Lower leg skin (tissue), 4 donors: ENCODE results near the gene SHOX. TPM values are rescaled to one million over a fixed set of nuclear protein-coding genes. Genes with fewer than 3 reads are reported as not detected.
A peak's percentile ranks its signal among the peaks of the same experiment; 100 is the strongest.

Experiments used
- DNase-seq, 2 donors: peaks; one replicate each; pipeline ENCODE4 v3.0.0-alpha.2; 2019; ENCODE audit warnings: low spot score in 2 of 2
- H3K4me3 ChIP-seq: fragments of 200-600 bp; sonication (generic); 2 replicates; pipeline ENCODE4 v1.5.1; 2017; ENCODE audit warnings: mild to moderate bottlenecking, low read depth; ENCODE audit not compliant: poor library complexity, severe bottlenecking
- POLR2A ChIP-seq, 2 donors: fragments of 450-650 bp; IDR thresholded peaks; one replicate each; pipeline ENCODE4 v1.6.1; 2016 to 2017; ENCODE audit warnings: antibody characterized with exemption in 2 of 2, mild to moderate bottlenecking in 1 of 2, moderate library complexity in 1 of 2
- WGBS, 2 donors: methylation state at CpG; one replicate each; pipeline ENCODE4 v1.1.5; 2018; 5-methylcytosine and 5-hydroxymethylcytosine counted together
- intact Hi-C: fragments of 100-400 bp; cut with DNase I; formaldehyde crosslinking; loops from one replicate; pipeline ENCODE4 v1.15.0; 2023; ENCODE audit warnings: low total_unique reads
- total RNA-seq, 4 donors: library from RNA; depleted of rRNA; stranded (reverse); fragments of >200 nt; gene quantifications; one replicate each; pipeline ENCODE4 v1.1.0, GENCODE V29; 2016
- TF ChIP-seq, protein P1 (sequence below), 3 donors: fragments of 450-650 bp; IDR thresholded peaks; one replicate each; pipeline ENCODE4 v1.5.1; 2016; ENCODE audit warnings: antibody characterized with exemption in 3 of 3, mild to moderate bottlenecking in 3 of 3, moderate library complexity in 2 of 3

SHOX gene
- total RNA-seq, 4 donors from 2014 or later, result 0.54 to 2.4 TPM; not detected in 2

DNA sequence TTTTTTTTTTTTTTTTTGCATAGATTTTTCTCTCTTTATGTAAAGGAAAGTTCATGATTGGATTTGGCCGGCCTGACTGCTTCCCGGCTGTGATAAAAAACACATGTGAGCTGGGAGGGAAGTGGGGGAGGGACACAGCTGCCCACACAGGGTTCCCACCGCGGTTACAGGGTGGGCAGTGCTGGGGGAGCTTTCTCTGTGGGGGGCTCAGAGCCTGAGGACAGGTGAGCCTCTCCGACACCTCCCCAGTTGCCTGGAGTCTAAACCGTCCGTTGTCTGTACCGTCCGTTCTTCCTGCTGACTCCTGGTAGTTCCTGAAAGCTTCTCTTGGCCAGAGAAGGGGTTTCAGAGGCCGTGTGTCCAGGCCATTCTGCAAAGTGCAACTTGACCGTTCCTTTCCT is 21.8 kb downstream of the SHOX start:
- intact Hi-C loops, result no loop called here
- peak in 1 of 2 donors; percentile 60 for DNase-seq
- H3K4me3 ChIP-seq, result no peak overlapping the region
- no peak for TF ChIP-seq POLR2A (IDR thresholded peaks at IDR 0.05)
- TF ChIP-seq, protein P1, sequence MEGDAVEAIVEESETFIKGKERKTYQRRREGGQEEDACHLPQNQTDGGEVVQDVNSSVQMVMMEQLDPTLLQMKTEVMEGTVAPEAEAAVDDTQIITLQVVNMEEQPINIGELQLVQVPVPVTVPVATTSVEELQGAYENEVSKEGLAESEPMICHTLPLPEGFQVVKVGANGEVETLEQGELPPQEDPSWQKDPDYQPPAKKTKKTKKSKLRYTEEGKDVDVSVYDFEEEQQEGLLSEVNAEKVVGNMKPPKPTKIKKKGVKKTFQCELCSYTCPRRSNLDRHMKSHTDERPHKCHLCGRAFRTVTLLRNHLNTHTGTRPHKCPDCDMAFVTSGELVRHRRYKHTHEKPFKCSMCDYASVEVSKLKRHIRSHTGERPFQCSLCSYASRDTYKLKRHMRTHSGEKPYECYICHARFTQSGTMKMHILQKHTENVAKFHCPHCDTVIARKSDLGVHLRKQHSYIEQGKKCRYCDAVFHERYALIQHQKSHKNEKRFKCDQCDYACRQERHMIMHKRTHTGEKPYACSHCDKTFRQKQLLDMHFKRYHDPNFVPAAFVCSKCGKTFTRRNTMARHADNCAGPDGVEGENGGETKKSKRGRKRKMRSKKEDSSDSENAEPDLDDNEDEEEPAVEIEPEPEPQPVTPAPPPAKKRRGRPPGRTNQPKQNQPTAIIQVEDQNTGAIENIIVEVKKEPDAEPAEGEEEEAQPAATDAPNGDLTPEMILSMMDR (IDR thresholded peaks at IDR 0.05), result no peak
- WGBS, 2 donors, result 39 to 49% methylated on average over 11 of the region's 11 CpGs

DNA sequence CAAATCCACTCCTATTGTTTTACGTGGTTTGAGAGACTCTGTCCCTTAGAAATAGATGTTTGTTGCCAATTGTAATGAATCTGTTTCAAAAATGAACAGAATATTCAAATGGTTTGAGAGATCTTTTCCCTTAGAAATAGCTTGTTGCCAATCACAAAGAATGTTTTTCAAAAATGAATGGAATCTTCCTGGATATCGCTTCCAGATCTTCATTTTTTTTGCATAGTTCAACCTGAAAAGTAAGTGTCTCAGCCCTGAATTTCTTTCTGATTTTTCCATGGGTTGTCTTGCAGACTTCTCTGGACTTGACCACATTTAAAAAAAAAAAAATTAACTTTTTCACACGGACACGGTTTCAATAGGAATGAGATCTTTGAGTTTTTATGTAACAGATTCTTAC is 22.7 kb downstream of the SHOX start:
- H3K4me3 ChIP-seq, result no peak overlapping the region

DNA sequence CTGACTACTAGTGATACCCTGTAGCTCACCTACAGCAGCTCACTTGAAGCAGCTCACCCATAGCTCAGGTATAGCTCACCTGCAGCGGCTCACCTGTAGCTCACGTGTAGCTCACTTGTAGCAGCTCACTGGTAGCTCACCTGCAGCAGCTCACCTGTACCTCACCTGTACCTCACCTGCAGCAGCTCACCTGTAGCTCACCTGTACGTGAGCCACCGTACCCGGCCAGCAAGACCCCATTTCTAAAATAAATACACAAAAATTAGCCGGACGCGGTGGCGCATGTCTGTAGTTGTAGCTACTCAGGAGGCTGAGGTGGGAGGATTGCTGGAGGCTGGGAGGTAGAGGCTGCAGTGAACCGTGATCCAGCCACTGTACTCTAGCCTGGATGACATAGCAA is 30.6 kb downstream of the SHOX start:
- intact Hi-C loops, result no loop called here
- DNase-seq, result peak in 1 of 2 donors; percentile 36
- no peak for TF ChIP-seq POLR2A (IDR thresholded peaks at IDR 0.05)
- TF ChIP-seq, protein P1 (IDR thresholded peaks at IDR 0.05), result no peak
- WGBS, 2 donors, result 91 to 94% methylated on average over 10 of the region's 10 CpGs
- H3K4me3 ChIP-seq, result no peak overlapping the region

More for the DNA sequence above, 22.7 kb downstream of the SHOX start:
- DNase-seq, result no peak
- 36 to 53% methylated on average over 4 of the region's 4 CpGs for WGBS, 2 donors
- intact Hi-C loops, result no loop called here
- TF ChIP-seq, protein P1 (IDR thresholded peaks at IDR 0.05), result no peak
- TF ChIP-seq POLR2A (IDR thresholded peaks at IDR 0.05), result no peak

DNA sequence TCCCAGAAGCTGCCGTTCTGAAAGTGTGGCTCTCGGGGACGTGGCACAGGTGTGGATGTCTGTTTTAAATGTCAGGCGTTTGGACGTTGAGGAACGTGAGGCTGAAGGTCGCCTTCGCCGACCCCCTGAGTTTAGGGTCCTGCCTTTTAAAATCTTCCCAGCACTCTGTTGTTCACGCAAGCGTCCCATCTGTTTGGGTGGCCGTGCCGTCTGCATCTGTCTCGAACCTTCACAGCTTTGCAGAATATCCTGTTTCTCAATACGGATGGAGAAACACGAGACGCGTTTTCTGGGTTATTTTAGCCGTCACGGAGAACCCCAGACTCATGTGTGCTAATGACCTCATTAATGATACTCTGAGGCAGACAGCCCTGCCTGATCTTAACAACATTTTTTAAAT is 31.5 kb downstream of the SHOX start:
- DNase-seq, result no peak
- WGBS, 2 donors, result 67 to 71% methylated on average over 20 of the region's 20 CpGs
- no peak for TF ChIP-seq POLR2A (IDR thresholded peaks at IDR 0.05)
- TF ChIP-seq, protein P1 (IDR thresholded peaks at IDR 0.05), result no peak
- H3K4me3 ChIP-seq, result no peak overlapping the region
- intact Hi-C loops, result no loop called here

DNA sequence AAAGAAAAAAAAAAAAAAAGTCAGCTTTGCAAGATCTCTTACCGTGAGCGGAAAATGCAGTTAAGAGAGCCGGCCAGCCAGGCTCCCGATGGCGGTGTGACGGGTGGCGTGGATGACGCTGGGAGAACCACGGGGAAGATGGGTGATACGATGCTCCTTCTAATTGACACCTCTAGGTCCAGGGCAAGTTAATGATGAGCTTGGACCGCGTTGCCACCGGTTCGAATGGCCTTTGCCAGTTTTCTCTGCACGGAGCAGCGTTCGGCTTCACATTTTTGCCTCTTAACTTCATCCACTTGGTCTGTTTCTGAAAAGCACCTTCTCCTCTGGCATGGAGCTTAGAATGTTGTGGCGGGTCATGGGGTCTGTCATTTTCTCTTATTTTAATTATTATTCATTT is 33.2 kb downstream of the SHOX start:
- WGBS, 2 donors, result 92 to 95% methylated on average over 18 of the region's 18 CpGs

More for the DNA sequence above, 33.2 kb downstream of the SHOX start:
- no peak overlapping the region for H3K4me3 ChIP-seq
- peak in 1 of 2 donors; percentile 53 for DNase-seq
- TF ChIP-seq, protein P1 (IDR thresholded peaks at IDR 0.05), result no peak
- no peak for TF ChIP-seq POLR2A (IDR thresholded peaks at IDR 0.05)
- intact Hi-C loops, result no loop called here
